HG02798 (cell line): ENCODE data around the gene GGN.
A peak's percentile ranks its signal among the peaks of the same experiment; 100 is the strongest.

Experiments
- ATAC-seq: cut with Tn5 transposase; IDR thresholded peaks from one replicate; pipeline ENCODE4 v1.9.1; 2021; ENCODE audit warnings: mild to moderate bottlenecking; ENCODE audit not compliant: unreplicated experiment, poor library complexity

The GGN gene

GRCh38 chr19:38389101-38389925, 1.5 kb upstream of the GGN start:
- ATAC-seq = no peak

GRCh38 chr19:38388349-38389100, 691 bp upstream of the GGN start, which contains the start of gene SPRED3:
Gene SPRED3 (plus strand): TSS chr19:38388697. CDS start chr19:38390303, 1,606 bp downstream.
- ATAC-seq = no peak

- peak; percentile 1 for ATAC-seq
Observed at GRCh38 chr19:38386971-38387549, 774 bp downstream of the GGN start.

- no peak for ATAC-seq
Observed at GRCh38 chr19:38386300-38386970, 1.4 kb downstream of the GGN start.

GRCh38 chr19:38385804-38386257, 2.0 kb downstream of the GGN start:
- no peak for ATAC-seq

- ATAC-seq = no peak
Observed at GRCh38 chr19:38385057-38385803, 2.6 kb downstream of the GGN start.

- ATAC-seq = no peak
Observed at GRCh38 chr19:38384209-38385027, 3.4 kb downstream of the GGN start.

- ATAC-seq = no peak
Observed at GRCh38 chr19:38383743-38384142, 4.1 kb downstream of the GGN start.

- ATAC-seq = no peak
Observed at GRCh38 chr19:38383184-38383583, 4.7 kb downstream of the GGN start.

GRCh38 chr19:38381138-38381537, 6.7 kb downstream of the GGN start:
- no peak for ATAC-seq

- ATAC-seq = no peak
Observed at GRCh38 chr19:38378866-38379265, 9.0 kb downstream of the GGN start.

- ATAC-seq = no peak
Observed at GRCh38 chr19:38377052-38377451, 10.8 kb downstream of the GGN start.

GRCh38 chr19:38376576-38376975, 11.3 kb downstream of the GGN start:
- no peak for ATAC-seq

- no peak for ATAC-seq
Observed at GRCh38 chr19:38375748-38376147, 12.1 kb downstream of the GGN start.

- no peak for ATAC-seq
Observed at GRCh38 chr19:38375098-38375493, 12.7 kb downstream of the GGN start.

- peak; percentile 97 for ATAC-seq
Observed at GRCh38 chr19:38374332-38375097, 13.3 kb downstream of the GGN start, which contains the start of gene PSMD8. Gene PSMD8 (plus strand): TSS chr19:38374571. CDS start chr19:38374602, 31 bp downstream.

- ATAC-seq = no peak
Observed at GRCh38 chr19:38373907-38374331, 13.9 kb downstream of the GGN start.

- no peak for ATAC-seq
Observed at GRCh38 chr19:38371081-38371480, 16.8 kb downstream of the GGN start.
